ENCODE measurements around the gene NDUFC1. TPM values are rescaled to one million over a fixed set of nuclear protein-coding genes. Genes with fewer than 3 reads are reported as not detected.

Gene NDUFC1
- total RNA-seq, 1 experiment from 2014 or later, result 59.1 TPM

DNA sequence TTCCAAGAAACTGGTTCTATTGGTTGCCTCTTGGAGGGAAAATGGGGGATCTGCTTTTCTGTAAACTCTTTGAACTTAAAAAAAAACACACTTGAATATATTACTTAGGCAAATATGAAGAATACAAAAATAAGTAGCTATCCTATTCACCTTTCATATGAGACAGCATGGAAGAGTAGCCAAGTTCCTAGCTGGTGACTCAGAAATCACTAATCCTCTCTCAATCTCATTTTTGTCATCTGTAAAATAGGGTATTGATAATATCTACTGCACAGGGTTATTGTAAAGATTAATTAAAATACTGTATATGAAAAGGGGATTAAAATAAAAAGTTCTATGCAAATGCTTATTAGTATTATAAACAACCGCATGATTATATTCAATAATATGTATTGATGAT lies 35.0 kb downstream of the NDUFC1 start:
- Histone ChIP-seq H3K18ac (ENCODE audit: insufficient read length, low read depth, low read length) (no peak overlapping the region), H2BK5ac (ENCODE audit: insufficient read length, low read length) (no peak overlapping the region), H2BK120ac (ENCODE audit: low read depth, low read length, poor library complexity, severe bottlenecking) (no peak overlapping the region), H3K27ac (ENCODE audit: insufficient read length, low read depth, low read length) (no peak overlapping the region), H3T11ph (ENCODE audit: low read length) (no peak overlapping the region), H3K23me2 (ENCODE audit: insufficient read length, low read depth, low read length, poor library complexity, severe bottlenecking) (no peaks in the 10 kb centered on the region), H3K4me1 (ENCODE audit: insufficient read depth, low read length) (no peaks in the 10 kb centered on the region; the same call in 1 of the 2 replicates), H3K4me2 (ENCODE audit: insufficient read depth, insufficient read length, low read length) (no peak overlapping the region), H3K79me1 (ENCODE audit: insufficient read depth, low read depth, low read length, poor library complexity, severe bottlenecking) (no peaks in the 10 kb centered on the region), H3K9ac (ENCODE audit: extremely low read depth, insufficient read length, low read length) (no peak overlapping the region), H2BK12ac (ENCODE audit: insufficient read length, low read depth, low read length) (no peak overlapping the region), H4K91ac (ENCODE audit: insufficient read length, low read depth, low read length) (no peak overlapping the region), H2BK15ac (ENCODE audit: low read depth, low read length) (no peak overlapping the region), H3K14ac (ENCODE audit: insufficient read depth, low read length) (no peak overlapping the region), H4K20me1 (ENCODE audit: control insufficient read depth, insufficient read depth, insufficient read length) (no peaks in the 10 kb centered on the region), H3K56ac (ENCODE audit: insufficient read length, low read depth, low read length) (no peak overlapping the region), H4K5ac (ENCODE audit: insufficient read length, low read depth, low read length) (no peak overlapping the region), H3K9me3 (ENCODE audit: control insufficient read depth, low read depth, low read length) (no peaks in the 10 kb centered on the region), H3K4ac (ENCODE audit: low read depth, low read length) (no peak overlapping the region), H3K23ac (ENCODE audit: insufficient read length, low read depth, low read length) (no peak overlapping the region), H2BK20ac (ENCODE audit: low read depth, low read length, poor library complexity, severe bottlenecking) (no peak overlapping the region), H3K27me3 (ENCODE audit: insufficient read depth, low read length) (no peaks in the 10 kb centered on the region), H2AK5ac (ENCODE audit: insufficient read length, low read length) (no peak overlapping the region), H3K79me2 (ENCODE audit: insufficient read depth, low read length) (no peaks in the 10 kb centered on the region), H4K8ac (replicated peaks; ENCODE audit: insufficient read length, low read depth, low read length) (no peak overlapping the region), H2AFZ (ENCODE audit: low read length) (no peak overlapping the region)
- no peak for DNase-seq
- no peak overlapping the region for H3K27ac Mint-ChIP-seq
- H3K27me3 Mint-ChIP-seq (ENCODE audit: low read depth), result no peaks in the 10 kb centered on the region
- H3K4me3 Mint-ChIP-seq, result no peak overlapping the region
- TF ChIP-seq, protein P1, sequence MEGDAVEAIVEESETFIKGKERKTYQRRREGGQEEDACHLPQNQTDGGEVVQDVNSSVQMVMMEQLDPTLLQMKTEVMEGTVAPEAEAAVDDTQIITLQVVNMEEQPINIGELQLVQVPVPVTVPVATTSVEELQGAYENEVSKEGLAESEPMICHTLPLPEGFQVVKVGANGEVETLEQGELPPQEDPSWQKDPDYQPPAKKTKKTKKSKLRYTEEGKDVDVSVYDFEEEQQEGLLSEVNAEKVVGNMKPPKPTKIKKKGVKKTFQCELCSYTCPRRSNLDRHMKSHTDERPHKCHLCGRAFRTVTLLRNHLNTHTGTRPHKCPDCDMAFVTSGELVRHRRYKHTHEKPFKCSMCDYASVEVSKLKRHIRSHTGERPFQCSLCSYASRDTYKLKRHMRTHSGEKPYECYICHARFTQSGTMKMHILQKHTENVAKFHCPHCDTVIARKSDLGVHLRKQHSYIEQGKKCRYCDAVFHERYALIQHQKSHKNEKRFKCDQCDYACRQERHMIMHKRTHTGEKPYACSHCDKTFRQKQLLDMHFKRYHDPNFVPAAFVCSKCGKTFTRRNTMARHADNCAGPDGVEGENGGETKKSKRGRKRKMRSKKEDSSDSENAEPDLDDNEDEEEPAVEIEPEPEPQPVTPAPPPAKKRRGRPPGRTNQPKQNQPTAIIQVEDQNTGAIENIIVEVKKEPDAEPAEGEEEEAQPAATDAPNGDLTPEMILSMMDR (conservative IDR thresholded peaks at IDR 0.05), result no peak
- H3K9me3 Mint-ChIP-seq, result no peaks in the 10 kb centered on the region
- H3K4me1 Mint-ChIP-seq, result peaks cover 19 to 23% of the 10 kb centered on the region in 2 experiments
- H3K36me3 Mint-ChIP-seq (ENCODE audit: insufficient read depth in 1 of 3, low read depth in 3 of 3), result no peaks in the 10 kb centered on the region
- WGBS (ENCODE audit: extremely low coverage, insufficient read length, low lambda C conversion rate), result no CpG with 5 or more reads among the region's 1 CpG

Data from H9 (cell line).